K562 (cell line): ENCODE data around the gene NFATC1. TPM values are rescaled to one million over a fixed set of nuclear protein-coding genes. Genes with fewer than 3 reads are reported as not detected.

Experiments
- ATAC-seq: fragments of 200-7000 bp; cut with Tn5 transposase; 3 replicates; pipeline ENCODE4 v1.9.1; 2020; ENCODE audit warnings: moderate library complexity
- BruUV-seq: library from RNA; stranded (reverse); fragments of 400-500 nt; replicated peaks from 2 replicates; lab custom pipeline; 2021; lab: Mats Ljungman, UMichigan
- CTCF ChIA-PET: fragments of 300-600 bp; formaldehyde crosslinking; extraction: SDS; loops from one replicate; lab custom pipeline; 2021; ENCODE audit warnings: low intra/inter-chr PET ratio; lab: Yijun Ruan, JAX
- POLR2A ChIA-PET: fragments of 300-600, 350-650 bp; sonication (Branson Sonifier 250); formaldehyde crosslinking; extraction: SDS; loops from one replicate; lab custom pipeline; 2021; ENCODE audit warnings: antibody characterized with exemption, inconsistent platforms; lab: Yijun Ruan, JAX
- DNase-seq, 4 experiments: peaks; one replicate each; pipeline versions ENCODE4 v3.0.0 to v3.0.0-alpha.2; 2011 to 2018; ENCODE audit warnings: low spot score in 3 of 4, mixed read lengths in 3 of 4; ENCODE audit errors: extremely low read depth in 1 of 4
- FAIRE-seq: peaks from 2 replicates; lab custom pipeline; 2011; peaks lifted over from hg19 to GRCh38; lab: Jason Lieb, UNC
- H2AFZ ChIP-seq: 2 replicates; pipeline ENCODE4 v1.6.0; 2011; ENCODE audit warnings: low read depth, low read length, control low read depth, inconsistent platforms
- H3K27ac ChIP-seq: fragments of 200-600 bp; 3 replicates; pipeline ENCODE4 v1.8.0; 2011; ENCODE audit warnings: low read depth, mild to moderate bottlenecking, control low read depth, inconsistent platforms, low read length, moderate library complexity, mixed read lengths; ENCODE audit errors: extremely low read depth
- H3K27me3 ChIP-seq, 2 experiments: fragments of 300-600 bp in 1 of 2; 2 replicates in 1 of 2; 3 replicates in 1 of 2; pipeline versions ENCODE4 v1.6.0 to v1.8.0; 2011; ENCODE audit warnings: inconsistent platforms in 2 of 2, low read length in 2 of 2, mild to moderate bottlenecking in 1 of 2, mixed read lengths in 1 of 2, moderate library complexity in 1 of 2; ENCODE audit not compliant: control insufficient read depth in 2 of 2, insufficient read depth in 2 of 2
- H3K36me3 ChIP-seq: fragments of 300-600 bp; 3 replicates; pipeline ENCODE4 v1.8.0; 2011; ENCODE audit warnings: mild to moderate bottlenecking, low read length, inconsistent platforms; ENCODE audit not compliant: control insufficient read depth, insufficient read depth
- H3K4me1 ChIP-seq, 2 experiments: fragments of 200-600 bp in 1 of 2; replicated peaks in 1 of 2; 2 replicates in 1 of 2; 3 replicates in 1 of 2; pipeline versions ENCODE4 v1.5.1 to v1.8.0; 2011; ENCODE audit warnings: inconsistent platforms in 2 of 2, low read length in 2 of 2, mild to moderate bottlenecking in 1 of 2, mixed read lengths in 1 of 2, moderate library complexity in 1 of 2; ENCODE audit not compliant: control insufficient read depth in 2 of 2, insufficient read depth in 2 of 2
- H3K4me2 ChIP-seq: 2 replicates; pipeline ENCODE4 v1.6.1; 2011; ENCODE audit warnings: low read length, control low read depth, inconsistent platforms, mixed read lengths; ENCODE audit not compliant: insufficient read depth
- H3K4me3 ChIP-seq: fragments of 200-600 bp; sonication (generic), shearing (Covaris generic); 2 replicates; pipeline ENCODE4 v1.5.1; 2016; ENCODE audit warnings: control low read depth, inconsistent platforms
- H3K79me2 ChIP-seq: fragments of 200-600 bp; 3 replicates; pipeline ENCODE4 v1.8.0; 2011; ENCODE audit warnings: low read length, inconsistent platforms; ENCODE audit not compliant: control insufficient read depth, insufficient read depth
- H3K9ac ChIP-seq, 2 experiments: 2 replicates each; pipeline versions ENCODE4 v1.6.0 to v1.6.1; 2011; ENCODE audit warnings: low read depth in 2 of 2, low read length in 2 of 2, control low read depth in 1 of 2, inconsistent platforms in 1 of 2, mild to moderate bottlenecking in 1 of 2, mixed read lengths in 1 of 2; ENCODE audit not compliant: insufficient read depth in 1 of 2
- H3K9me1 ChIP-seq: one replicate; pipeline ENCODE4 v1.6.0; 2011; ENCODE audit warnings: inconsistent platforms, mild to moderate bottlenecking, low read length, moderate library complexity; ENCODE audit not compliant: control insufficient read depth, insufficient read depth
- H3K9me3 ChIP-seq: replicated peaks from 2 replicates; pipeline ENCODE4 v1.5.1; 2011; ENCODE audit warnings: low read depth, low read length, inconsistent platforms; ENCODE audit not compliant: control insufficient read depth, insufficient read depth
- H4K20me1 ChIP-seq: replicated peaks from 2 replicates; pipeline ENCODE4 v1.6.1; 2011; ENCODE audit warnings: low read length, inconsistent platforms, mixed read lengths; ENCODE audit not compliant: control insufficient read depth, insufficient read depth
- ASH1L ChIP-seq: fragments of 450-650 bp; IDR thresholded peaks from 2 replicates; pipeline ENCODE4 v1.6.1; 2018; ENCODE audit warnings: borderline replicate concordance, mild to moderate bottlenecking, low read depth; ENCODE audit not compliant: partially characterized antibody
- CBFA2T3 ChIP-seq: fragments of 450-650 bp; IDR thresholded peaks from 2 replicates; pipeline ENCODE4 v1.6.1; 2017
- JUN ChIP-seq, 2 experiments: sonication (generic) in 1 of 2; formaldehyde crosslinking in 1 of 2; IDR thresholded peaks; 2 replicates each; pipeline versions ENCODE4 v1.6.1 to v1.8.0; 2012 to 2022; ENCODE audit warnings: borderline replicate concordance in 2 of 2, mild to moderate bottlenecking in 2 of 2, improper control_type of control experiment in 1 of 2, low read depth in 1 of 2, low read length in 1 of 2, missing genetic modification reagents in 1 of 2
- MAFG ChIP-seq: fragments of 450-650 bp; conservative IDR thresholded peaks from 2 replicates; pipeline ENCODE4 v1.6.1; 2016; ENCODE audit warnings: missing genetic modification characterization, missing compliant biosample characterization
- RAD21 ChIP-seq, 2 experiments: fragments of 250-450 bp in 1 of 2; fragments of 450-650 bp in 1 of 2; sonication (Bioruptor Pico) in 1 of 2; formaldehyde crosslinking in 1 of 2; IDR thresholded peaks in 1 of 2; conservative IDR thresholded peaks in 1 of 2; 2 replicates each; pipeline versions ENCODE4 v1.4.0 to v1.8.0; 2020 to 2022; ENCODE audit warnings: mild to moderate bottlenecking in 2 of 2, moderate library complexity in 1 of 2
- RBM15 ChIP-seq: fragments of 200-400 bp; formaldehyde crosslinking; IDR thresholded peaks from 2 replicates; pipeline ENCODE4 v1.6.1; 2018; ENCODE audit warnings: mild to moderate bottlenecking, low read length, moderate library complexity; ENCODE audit not compliant: insufficient read depth
- SAFB2 ChIP-seq: fragments of 200-400 bp; formaldehyde crosslinking; IDR thresholded peaks from 2 replicates; pipeline ENCODE4 v1.6.1; 2018; ENCODE audit warnings: borderline replicate concordance, low read length, low read depth, moderate library complexity; ENCODE audit not compliant: severe bottlenecking
- SOX6 ChIP-seq: fragments of 450-650 bp; IDR thresholded peaks from 2 replicates; pipeline ENCODE4 v1.6.1; 2014; ENCODE audit warnings: mild to moderate bottlenecking
- SRSF9 ChIP-seq: fragments of 200-400 bp; formaldehyde crosslinking; IDR thresholded peaks from 2 replicates; pipeline ENCODE4 v1.6.1; 2017; ENCODE audit warnings: low read depth, low read length, borderline replicate concordance
- ZNF143 ChIP-seq: sonication (generic); formaldehyde crosslinking; IDR thresholded peaks from 2 replicates; pipeline ENCODE4 v1.9.0; 2022; ENCODE audit warnings: mild to moderate bottlenecking, missing genetic modification reagents
- ZNF699 ChIP-seq: fragments of 250-450 bp; sonication (Bioruptor Pico); IDR thresholded peaks from 2 replicates; pipeline ENCODE4 v1.8.0; 2021; ENCODE audit warnings: mild to moderate bottlenecking, moderate library complexity; ENCODE audit not compliant: insufficient replicate concordance
- WGBS: fragments of 100-300 bp; shearing (Covaris generic); methylation state at CpG from one replicate; pipeline ENCODE4 v1.1.6; 2016; ENCODE audit warnings: low coverage, mixed read lengths; ENCODE audit not compliant: insufficient coverage; ENCODE audit errors: missing lambda C conversion rate; 5-methylcytosine and 5-hydroxymethylcytosine counted together
- in situ Hi-C: fragments of 300-500 bp; cut with MboI; formaldehyde crosslinking; loops from 4 replicates; pipeline ENCODE4 v1.15.0; 2018; ENCODE audit warnings: inconsistent platforms, mixed read lengths
- intact Hi-C: fragments of 100-400 bp; cut with micrococcal nuclease; formaldehyde crosslinking; loops from 2 replicates; pipeline ENCODE4 v1.14.2; 2022
- polyA plus RNA-seq, 8 experiments: library from polyadenylated mRNA; depleted of rRNA in 4 of 8; stranded (reverse) in 5 of 8; unstranded in 3 of 8; fragments of >200 nt; fragmentation: Nextera tagmentation in 2 of 8; fragmentation: Illumina TruSeq in 1 of 8; extraction: Ambion mirVana in 2 of 8; extraction: Trizol in 1 of 8; gene quantifications; 2 replicates each; pipeline versions ENCODE4 v1.2.1 to v1.2.3, GENCODE V29; 2011 to 2014; ENCODE audit warnings: inconsistent platforms in 1 of 8, missing spikeins in 1 of 8
- total RNA-seq, 7 experiments: library from RNA; depleted of rRNA in 6 of 7; stranded (reverse); fragments of >200 nt in 6 of 7; fragmentation: Illumina TruSeq in 2 of 7; extraction: Trizol in 2 of 7; gene quantifications; 2 replicates each; pipeline versions ENCODE4 v1.2.1 to v1.2.3, GENCODE V29; 2011 to 2021; ENCODE audit warnings: low replicate concordance in 1 of 7

Gene NFATC1
- total and polyA plus RNA-seq, 9 of the 15 experiments (the other 6 are each of a cell fraction or from before 2014, with no cell fraction given), result 1.1 to 16.4 (median 2.5) TPM

DNA sequence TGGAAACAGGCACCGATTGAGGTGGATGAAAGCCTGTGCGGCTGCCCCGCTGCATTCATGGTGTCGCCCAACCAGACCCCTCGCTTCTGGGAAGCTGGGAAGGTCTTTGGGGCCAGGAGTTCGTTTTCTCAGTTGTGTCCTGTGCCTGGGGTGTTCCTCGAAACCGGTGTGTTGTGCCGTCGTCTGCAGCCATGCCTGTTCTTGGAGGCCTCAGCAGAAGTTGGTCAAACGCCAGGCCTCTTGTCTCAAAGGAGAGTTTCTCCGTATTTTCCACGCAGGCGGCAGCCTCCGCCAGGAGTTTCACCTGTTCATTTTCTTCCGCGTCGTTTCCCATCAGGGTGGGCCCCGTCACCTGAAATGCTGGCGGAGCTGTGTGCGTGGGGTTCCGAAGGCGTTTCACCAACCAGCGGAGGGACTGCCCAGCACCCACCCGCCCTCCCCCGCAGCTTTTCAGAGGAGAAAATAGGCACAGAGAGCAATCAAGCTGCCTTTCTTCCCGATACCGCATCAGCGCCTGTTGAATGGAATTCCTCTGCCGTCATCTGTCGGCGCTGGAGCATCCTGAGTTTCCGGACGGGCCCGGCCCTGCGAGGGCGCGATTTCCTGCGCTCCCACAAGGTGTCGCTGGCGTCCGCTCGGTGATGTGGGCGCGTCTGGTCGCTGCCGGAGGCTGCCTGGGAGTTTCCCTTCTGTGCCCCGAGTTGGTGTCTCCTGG lies 17.0 kb upstream of the NFATC1 start (continued):
- TF ChIP-seq JUN (IDR thresholded peaks at IDR 0.05; ENCODE audit: borderline replicate concordance, low read depth, low read length) (no peak), JUN (CRISPR knock-in tag; IDR thresholded peaks at IDR 0.05; ENCODE audit: borderline replicate concordance) (no peak), RAD21 (CRISPR knock-in tag; conservative IDR thresholded peaks at IDR 0.05 in 1 of 2, IDR thresholded peaks at IDR 0.05 in 1 of 2) (peak; percentile 34 to 63), SOX6 (no peak)

DNA sequence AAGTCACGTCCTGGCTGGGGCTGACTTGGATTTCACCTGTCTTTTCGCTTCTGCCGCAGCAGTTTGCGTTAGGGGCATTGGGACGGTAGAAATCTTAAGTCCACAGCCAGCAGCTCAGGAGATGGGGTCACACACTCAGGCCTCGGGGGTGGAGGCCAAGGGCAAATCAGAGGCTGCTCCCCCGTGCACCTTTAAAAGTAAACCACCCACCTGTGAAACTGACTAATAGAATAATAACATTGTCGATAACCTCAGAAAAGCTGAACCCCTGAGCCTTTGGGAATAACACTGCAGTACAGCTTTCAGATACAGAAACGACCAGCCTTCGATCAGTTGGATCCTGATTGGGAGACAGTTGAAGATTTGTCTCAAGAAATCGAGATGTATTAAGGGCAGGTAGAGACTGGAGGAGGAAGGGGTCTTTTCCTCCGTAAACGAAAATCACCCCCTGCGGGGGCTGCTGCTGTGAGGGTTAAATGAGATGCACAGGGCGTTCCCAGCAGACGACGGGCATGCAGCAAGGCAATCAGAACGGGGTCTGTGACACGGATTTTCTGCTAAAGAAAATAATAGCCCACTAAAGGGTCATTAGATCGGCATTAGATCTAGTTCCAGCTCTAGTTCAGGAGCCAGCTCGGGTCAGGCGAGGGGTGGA lies 16.4 kb upstream of the NFATC1 start:
- ChIA-PET CTCF (interaction anchor here (1.5 to 2.7 kb wide), 2 partner anchors 149 to 265 kb away, joined by 12 to 24 read pairs; no protein-coding TSS in a partner anchor), POLR2A (no interaction called here)
- no TSS peak for BruUV-seq
- 62% methylated on average over 10 of the region's 22 CpGs for WGBS
- H3K4me3 ChIP-seq, result no peak overlapping the region
- intact Hi-C loops, result no loop called here
- no peaks in the 10 kb centered on the region for H3K9me1 ChIP-seq
- no peaks in the 10 kb centered on the region for H3K36me3 ChIP-seq
- in situ Hi-C loops, result no loop called here
- H3K4me2 ChIP-seq, result no peak overlapping the region
- DNase-seq (no peak), ATAC-seq (no peak), FAIRE-seq (no peak)
- H3K4me1 ChIP-seq, result peaks cover 0 to 16% of the 10 kb centered on the region in 2 experiments; a peak in 2 of 5 replicates
- H3K79me2 ChIP-seq, result no peaks in the 10 kb centered on the region
- H3K27ac ChIP-seq, result no peak overlapping the region
- H4K20me1 ChIP-seq, result no peaks in the 10 kb centered on the region; the same call in 1 of the 2 replicates
- no peak overlapping the region for H2AFZ ChIP-seq
- TF ChIP-seq SAFB2, result no peak
- TF ChIP-seq RBM15, result no peak
- TF ChIP-seq MAFG (tag), result no peak
- TF ChIP-seq SRSF9, result no peak
- TF ChIP-seq CBFA2T3, result no peak
- no peak for TF ChIP-seq ZNF143 (CRISPR knock-in tag)
- no peak for TF ChIP-seq ZNF699 (CRISPR knock-in tag)
- TF ChIP-seq ASH1L, result no peak
- H3K27me3 ChIP-seq, result no peaks in the 10 kb centered on the region; a peak in 1 of 5 replicates
- no peak overlapping the region for H3K9ac ChIP-seq
- no peaks in the 10 kb centered on the region for H3K9me3 ChIP-seq
